Liver (tissue), 3 donors: ENCODE data around the gene SRP19.

Experiments used
- CTCF ChIP-seq: fragments of 150-350 bp; IDR thresholded peaks from 2 replicates; pipeline ENCODE4 v1.5.1; 2017; ENCODE audit warnings: improper control_type of control experiment, low read depth, low read length; ENCODE audit not compliant: missing input control
- TAF1 ChIP-seq: conservative IDR thresholded peaks from 2 replicates; pipeline ENCODE4 v1.6.1; 2016; ENCODE audit warnings: antibody characterized with exemption, mild to moderate bottlenecking
- YY1 ChIP-seq: IDR thresholded peaks from 2 replicates; pipeline ENCODE4 v1.6.1; 2016; ENCODE audit warnings: antibody characterized with exemption, mild to moderate bottlenecking
- donor health status: healthy.
- donor health status: healthy.

DNA sequence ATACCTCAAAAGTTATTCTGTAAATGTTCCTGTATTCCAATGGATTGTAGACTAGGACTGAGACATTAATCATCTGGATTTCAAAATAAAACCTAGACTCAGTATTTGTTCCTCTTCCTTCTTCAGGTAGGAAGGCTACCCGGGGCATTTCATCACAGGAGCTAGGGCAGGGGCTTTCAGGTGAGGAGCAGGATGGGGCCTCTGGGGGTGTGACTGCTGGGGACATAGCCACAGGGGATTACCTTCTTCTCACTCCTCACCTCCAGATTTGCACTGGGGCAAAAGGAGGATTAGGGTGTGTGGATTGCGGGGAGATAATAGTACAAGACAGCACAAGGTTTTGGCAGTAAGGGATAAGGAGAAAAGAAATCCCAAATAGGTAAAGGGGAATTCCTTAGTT is 37.9 kb upstream of the SRP19 start:
- TF ChIP-seq CTCF (no peak), TAF1 (no peak), YY1 (no peak)
